ENCODE data around the gene CKMT2. TPM values are rescaled to one million over a fixed set of nuclear protein-coding genes. Genes with fewer than 3 reads are reported as not detected.

Gene CKMT2
- total and polyA plus RNA-seq, 2 donors (not counting 3 experiments of a cell fraction or from before 2014, with no cell fraction given) = not detected

- dilution Hi-C loops (cut with MboI; ENCODE audit: extremely low pct_ligation_motif_present, low sequenced_read_pairs) (no loop called here), intact Hi-C loops (cut with micrococcal nuclease) (no loop called here)
- Histone ChIP-seq H2AFZ (ENCODE audit: low read depth, low read length) (no peak overlapping the region), H3K79me2 (ENCODE audit: control insufficient read depth, insufficient read depth, low read length) (no peaks in the 10 kb centered on the region), H3K4me1 (ENCODE audit: control insufficient read depth, extremely low read depth, insufficient read depth, low read length) (peaks cover 5% of the 10 kb centered on the region), H3K9ac (replicated peaks; ENCODE audit: extremely low read depth, insufficient read depth, low read length) (no peak overlapping the region), H3K27me3 (ENCODE audit: control insufficient read depth in 2 of 2, insufficient read depth in 2 of 2, low read length in 2 of 2) (no peaks in the 10 kb centered on the region), H3K4me3 (replicated peaks in 1 of 3; ENCODE audit: insufficient read depth in 1 of 3, low read depth in 1 of 3, low read length in 3 of 3) (no peak overlapping the region), H3K27ac (ENCODE audit: insufficient read depth, low read depth, low read length) (no peak overlapping the region), H3K4me2 (ENCODE audit: insufficient read depth, low read length) (no peak overlapping the region), H3K9me3 (replicated peaks; ENCODE audit: control insufficient read depth, insufficient read depth, low read length) (no peaks in the 10 kb centered on the region), H4K20me1 (replicated peaks; ENCODE audit: control insufficient read depth, extremely low read depth, insufficient read depth, low read length) (no peaks in the 10 kb centered on the region), H3K36me3 (ENCODE audit: control insufficient read depth in 2 of 2, extremely low read depth in 1 of 2, insufficient read depth in 2 of 2, low read length in 2 of 2) (no peaks in the 10 kb centered on the region), H3K9me1 (replicated peaks; ENCODE audit: control insufficient read depth, extremely low read depth, insufficient read depth, low read length) (no peaks in the 10 kb centered on the region)
- TF ChIP-seq MYC (IDR thresholded peaks at IDR 0.05; ENCODE audit: low read depth, low read length) (no peak), POLR2AphosphoS5 (IDR thresholded peaks at IDR 0.05; ENCODE audit: insufficient read depth, low read depth, low read length) (no peak), MAX (IDR thresholded peaks at IDR 0.05; ENCODE audit: insufficient read depth, insufficient read length) (no peak), EZH2 (IDR thresholded peaks at IDR 0.05; ENCODE audit: borderline replicate concordance, low read depth, low read length, severe bottlenecking) (no peak), POLR2A (IDR thresholded peaks at IDR 0.05; ENCODE audit: low read depth, low read length) (no peak), GATA2 (IDR thresholded peaks at IDR 0.05; ENCODE audit: insufficient read depth, insufficient read length, low read depth, low read length) (no peak), FOS (IDR thresholded peaks at IDR 0.05; ENCODE audit: borderline replicate concordance, insufficient read depth, low read length) (peak; percentile 79), JUN (IDR thresholded peaks at IDR 0.05; ENCODE audit: borderline replicate concordance, insufficient read depth, insufficient read length, low read depth) (peak; percentile 19)
- TF ChIP-seq, protein P1, sequence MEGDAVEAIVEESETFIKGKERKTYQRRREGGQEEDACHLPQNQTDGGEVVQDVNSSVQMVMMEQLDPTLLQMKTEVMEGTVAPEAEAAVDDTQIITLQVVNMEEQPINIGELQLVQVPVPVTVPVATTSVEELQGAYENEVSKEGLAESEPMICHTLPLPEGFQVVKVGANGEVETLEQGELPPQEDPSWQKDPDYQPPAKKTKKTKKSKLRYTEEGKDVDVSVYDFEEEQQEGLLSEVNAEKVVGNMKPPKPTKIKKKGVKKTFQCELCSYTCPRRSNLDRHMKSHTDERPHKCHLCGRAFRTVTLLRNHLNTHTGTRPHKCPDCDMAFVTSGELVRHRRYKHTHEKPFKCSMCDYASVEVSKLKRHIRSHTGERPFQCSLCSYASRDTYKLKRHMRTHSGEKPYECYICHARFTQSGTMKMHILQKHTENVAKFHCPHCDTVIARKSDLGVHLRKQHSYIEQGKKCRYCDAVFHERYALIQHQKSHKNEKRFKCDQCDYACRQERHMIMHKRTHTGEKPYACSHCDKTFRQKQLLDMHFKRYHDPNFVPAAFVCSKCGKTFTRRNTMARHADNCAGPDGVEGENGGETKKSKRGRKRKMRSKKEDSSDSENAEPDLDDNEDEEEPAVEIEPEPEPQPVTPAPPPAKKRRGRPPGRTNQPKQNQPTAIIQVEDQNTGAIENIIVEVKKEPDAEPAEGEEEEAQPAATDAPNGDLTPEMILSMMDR (IDR thresholded peaks at IDR 0.05; ENCODE audit: extremely low read depth in 1 of 2, insufficient read depth in 1 of 2, low read depth in 1 of 2, low read length in 2 of 2) = no peak
- ChIA-PET POLR2A (no interaction called here), CTCF (interaction anchor here (0.7 kb wide), 1 partner anchor 918 kb away, joined by 3 read pairs; no protein-coding TSS in a partner anchor)
- DNase-seq (ENCODE audit: low read depth, low spot score) (peak; percentile 31), FAIRE-seq (peak; percentile 76)
- no TSS peak for BruUV-seq (replicated peaks)
These were observed 14.4 kb downstream of the CKMT2 start for GRCh38 chr5:81247441-81247972.
